Spleen (tissue), 11 donors: Measurements from ENCODE around the gene ITIH1. TPM values are rescaled to one million over a fixed set of nuclear protein-coding genes. Genes with fewer than 3 reads are reported as not detected.

Experiments
- DNase-seq: peaks from one replicate; pipeline ENCODE4 v3.0.0-alpha.2; 2020
- H3K27ac ChIP-seq, 8 donors: fragments of 200-600 bp; sonication (generic) in 7 of 8; 1 replicate in 4 of 8; 2 replicates in 4 of 8; pipeline versions ENCODE4 v1.5.0 to v1.8.0; 2016 to 2021; ENCODE audit warnings: inconsistent platforms in 4 of 8, mild to moderate bottlenecking in 4 of 8, moderate library complexity in 1 of 8
- H3K27me3 ChIP-seq, 7 donors: fragments of 200-600 bp; sonication (generic) in 6 of 7; replicated peaks in 1 of 7; 1 replicate in 4 of 7; 2 replicates in 3 of 7; pipeline versions ENCODE4 v1.5.0 to v1.8.0; 2016 to 2021; ENCODE audit warnings: inconsistent platforms in 3 of 7, mild to moderate bottlenecking in 1 of 7
- H3K36me3 ChIP-seq, 6 donors: fragments of 200-600 bp; sonication (generic) in 5 of 6; 1 replicate in 4 of 6; 2 replicates in 2 of 6; pipeline versions ENCODE4 v1.5.0 to v1.8.0; 2016 to 2021; ENCODE audit warnings: inconsistent platforms in 2 of 6
- H3K4me1 ChIP-seq, 6 donors: fragments of 200-600 bp; sonication (generic) in 5 of 6; 1 replicate in 3 of 6; 2 replicates in 3 of 6; pipeline versions ENCODE4 v1.5.0 to v1.8.0; 2016 to 2021; ENCODE audit warnings: inconsistent platforms in 3 of 6
- H3K4me3 ChIP-seq, 8 donors: fragments of 200-600 bp; sonication (generic) in 7 of 8; 1 replicate in 4 of 8; 2 replicates in 4 of 8; pipeline versions ENCODE4 v1.5.0 to v1.8.0; 2016 to 2021; ENCODE audit warnings: inconsistent platforms in 4 of 8, mild to moderate bottlenecking in 4 of 8, moderate library complexity in 2 of 8
- H3K9me3 ChIP-seq, 8 donors: fragments of 200-600 bp; sonication (generic) in 7 of 8; 1 replicate in 4 of 8; 2 replicates in 4 of 8; pipeline versions ENCODE4 v1.5.0 to v1.8.0; 2016 to 2021; ENCODE audit warnings: inconsistent platforms in 4 of 8
- CTCF ChIP-seq, 11 experiments: fragments of 200-600 bp in 7 of 11; fragments of 450-650 bp in 4 of 11; sonication (generic) in 4 of 11; IDR thresholded peaks in 8 of 11; conservative IDR thresholded peaks in 3 of 11; 1 replicate in 7 of 11; 2 replicates in 4 of 11; pipeline versions ENCODE4 v1.4.0 to v1.8.0; 2016 to 2021; ENCODE audit warnings: antibody characterized with exemption in 11 of 11, inconsistent platforms in 4 of 11, mild to moderate bottlenecking in 1 of 11
- POLR2A ChIP-seq, 3 donors: fragments of 450-650 bp; IDR thresholded peaks; one replicate each; pipeline ENCODE4 v1.5.1; 2017; ENCODE audit warnings: antibody characterized with exemption in 3 of 3, mild to moderate bottlenecking in 1 of 3
- POLR2AphosphoS5 ChIP-seq, 3 donors: sonication (generic); formaldehyde crosslinking; IDR thresholded peaks; one replicate each; pipeline ENCODE4 v1.5.1; 2017; ENCODE audit warnings: antibody characterized with exemption in 3 of 3
- WGBS, 5 donors: extraction: QIAGEN DNeasy Blood & Tissue Kit in 3 of 5; methylation state at CpG; one replicate each; pipeline versions ENCODE4 v1.1.5 to v1.1.7; 2013 to 2018; 5-methylcytosine and 5-hydroxymethylcytosine counted together
- intact Hi-C: fragments of 100-400 bp; cut with DNase I; formaldehyde crosslinking; loops from one replicate; pipeline ENCODE4 v1.15.0; 2023; ENCODE audit warnings: low total_unique reads
- polyA plus RNA-seq, 3 donors: library from polyadenylated mRNA; stranded (reverse); fragments of 200-250 nt; gene quantifications; one replicate each; pipeline ENCODE4 v1.2.1, GENCODE V29; 2013
- total RNA-seq, 7 donors: library from RNA; depleted of rRNA in 3 of 7; stranded (reverse); fragments of >200 nt in 3 of 7; fragmentation: NEBNext Ultra II Directional in 4 of 7; extraction: Animal tissue kit (Norgen Biotek cat#: 25700) in 4 of 7; gene quantifications; one replicate each; pipeline versions ENCODE4 v1.1.0 to v1.2.1, GENCODE V29; 2016 to 2021
- donor health status: healthy with polysubstance abuse.
- donor health status: DM: no; HTN: no; CAD: no; lungs with moderate emphysema.
- donor health status: DM: no; HTN: no; CAD: no.
- donor health status: Bipolar disorder and iron deficiency.
- donor health status: healthy.
- donor health status: DM: no; HTN: no; CAD: no.
- donor health status: DM: yes; HTN: yes; CAD: no.

ITIH1 gene
- total and polyA plus RNA-seq, 10 donors = 0.65 to 11.4 (median 2.6) TPM

DNA sequence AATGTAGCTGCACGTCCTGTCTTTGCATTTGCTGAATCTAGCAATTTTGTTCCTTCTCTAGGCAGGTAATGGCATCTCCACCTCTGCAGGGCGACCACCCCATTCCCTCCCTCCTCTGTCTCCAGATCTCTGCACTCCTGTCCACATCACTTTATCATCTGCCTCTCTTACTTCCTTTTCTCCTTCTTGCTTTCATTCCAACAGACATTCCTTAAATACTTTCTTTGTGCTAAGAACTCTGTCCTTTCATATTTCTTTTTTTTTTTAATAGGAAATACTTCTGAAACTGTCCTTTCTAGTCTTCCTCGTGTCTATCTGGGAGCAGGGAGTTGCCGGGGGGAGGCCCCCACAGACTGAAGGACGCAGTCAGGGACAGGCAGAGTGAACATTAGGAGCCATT, 24.4 kb downstream of the ITIH1 start:
- Histone ChIP-seq H3K9me3 (no peaks in the 10 kb centered on the region), H3K36me3 (no peaks in the 10 kb centered on the region), H3K4me3 (no peak overlapping the region), H3K4me1 (no peaks in the 10 kb centered on the region), H3K27ac (peak overlapping the region in 3 of 8 donors; percentile 25 to 59 (median 40)), H3K27me3 (no peaks in the 10 kb centered on the region)
- TF ChIP-seq POLR2A (IDR thresholded peaks at IDR 0.05) (no peak), POLR2AphosphoS5 (IDR thresholded peaks at IDR 0.05) (no peak), CTCF (IDR thresholded peaks at IDR 0.05 in 8 of 11, conservative IDR thresholded peaks at IDR 0.05 in 3 of 11) (no peak)
- 58 to 80% (median 70%) methylated on average over 5 of the region's 5 CpGs for WGBS, 5 donors
- intact Hi-C loops = no loop called here
- no peak for DNase-seq

- WGBS, 5 donors = 80 to 85% (median 83%) methylated on average over 19 of the region's 19 CpGs
- Histone ChIP-seq H3K27ac (no peak overlapping the region), H3K27me3 (no peaks in the 10 kb centered on the region), H3K36me3 (no peaks in the 10 kb centered on the region), H3K4me3 (no peak overlapping the region), H3K9me3 (no peaks in the 10 kb centered on the region), H3K4me1 (no peaks in the 10 kb centered on the region)
- intact Hi-C loops = no loop called here
- TF ChIP-seq CTCF (IDR thresholded peaks at IDR 0.05 in 8 of 11, conservative IDR thresholded peaks at IDR 0.05 in 3 of 11) = no peak
- no peak for TF ChIP-seq POLR2A (IDR thresholded peaks at IDR 0.05)
- no peak for TF ChIP-seq POLR2AphosphoS5 (IDR thresholded peaks at IDR 0.05)
- no peak for DNase-seq
Observed at GRCh38 chr3:52805270-52806039, 28.1 kb downstream of the ITIH1 start.

DNA sequence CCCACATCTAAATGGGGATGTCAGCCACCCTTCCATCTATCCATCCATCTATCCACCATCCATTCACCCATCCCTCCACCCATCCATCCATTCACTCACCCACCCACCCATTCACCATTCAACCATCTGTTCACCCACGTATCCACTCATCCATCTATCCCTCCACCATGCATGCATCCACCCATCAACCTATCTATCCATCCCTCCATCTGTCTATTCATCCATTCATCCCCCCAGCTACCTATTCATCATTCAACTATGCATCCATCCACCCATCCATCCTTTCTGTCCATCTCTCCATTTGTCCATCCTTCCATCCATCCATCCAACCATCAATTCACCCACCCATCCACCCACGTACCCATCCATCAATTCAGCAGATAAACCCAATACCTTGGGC, 31.8 kb downstream of the ITIH1 start:
- TF ChIP-seq POLR2A (IDR thresholded peaks at IDR 0.05) (no peak), CTCF (IDR thresholded peaks at IDR 0.05 in 8 of 11, conservative IDR thresholded peaks at IDR 0.05 in 3 of 11) (no peak), POLR2AphosphoS5 (IDR thresholded peaks at IDR 0.05) (no peak)
- no peaks in the 10 kb centered on the region for H3K27me3 ChIP-seq
- 70 to 88% (median 83%) methylated on average over 2 of the region's 2 CpGs for WGBS, 5 donors
- H3K4me3 ChIP-seq = no peak overlapping the region
- DNase-seq = no peak
- intact Hi-C loops = no loop called here
- no peaks in the 10 kb centered on the region for H3K9me3 ChIP-seq
- no peaks in the 10 kb centered on the region for H3K4me1 ChIP-seq
- peaks cover 0 to 5% (median 0%) of the 10 kb centered on the region in 6 donors for H3K36me3 ChIP-seq
- no peak overlapping the region for H3K27ac ChIP-seq

- Histone ChIP-seq H3K9me3 (no peaks in the 10 kb centered on the region), H3K36me3 (peaks cover 0 to 5% (median 0%) of the 10 kb centered on the region in 6 donors), H3K4me1 (no peaks in the 10 kb centered on the region), H3K27me3 (no peaks in the 10 kb centered on the region), H3K4me3 (no peak overlapping the region), H3K27ac (no peak overlapping the region)
- DNase-seq = no peak
- intact Hi-C loops = no loop called here
- WGBS, 5 donors = 31 to 39% (median 33%) methylated on average over 6 to 7 of the region's 7 CpGs
- TF ChIP-seq POLR2A (IDR thresholded peaks at IDR 0.05) (no peak), POLR2AphosphoS5 (IDR thresholded peaks at IDR 0.05) (no peak), CTCF (IDR thresholded peaks at IDR 0.05 in 8 of 11, conservative IDR thresholded peaks at IDR 0.05 in 3 of 11) (no peak)
Observed at GRCh38 chr3:52809662-52810377, 32.4 kb downstream of the ITIH1 start.
